Glutamatergic neuron (in vitro differentiated cells): ENCODE results near the gene HAVCR1. TPM values are rescaled to one million over a fixed set of nuclear protein-coding genes. Genes with fewer than 3 reads are reported as not detected.

Source experiments
- DNase-seq: peaks from one replicate; pipeline ENCODE4 v3.0.0; 2022
- H3K27ac Mint-ChIP-seq: one replicate; pipeline ENCODE4 v1.8.0; 2020; ENCODE audit warnings: mild to moderate bottlenecking, mixed read lengths, inconsistent platforms; ENCODE audit not compliant: unreplicated experiment
- H3K27me3 Mint-ChIP-seq: one replicate; pipeline ENCODE4 v1.8.0; 2020; ENCODE audit warnings: mild to moderate bottlenecking, moderate library complexity, mixed read lengths, inconsistent platforms; ENCODE audit not compliant: unreplicated experiment
- H3K36me3 Mint-ChIP-seq: one replicate; pipeline ENCODE4 v1.8.0; 2020; ENCODE audit warnings: mild to moderate bottlenecking, mixed read lengths, inconsistent platforms; ENCODE audit not compliant: unreplicated experiment
- H3K4me1 Mint-ChIP-seq: one replicate; pipeline ENCODE4 v1.8.0; 2020; ENCODE audit warnings: mild to moderate bottlenecking, low read depth, mixed read lengths, inconsistent platforms; ENCODE audit not compliant: unreplicated experiment
- H3K4me3 Mint-ChIP-seq: one replicate; pipeline ENCODE4 v1.8.0; 2020; ENCODE audit warnings: mild to moderate bottlenecking, mixed read lengths, inconsistent platforms; ENCODE audit not compliant: unreplicated experiment
- H3K9me3 Mint-ChIP-seq: one replicate; pipeline ENCODE4 v1.8.0; 2020; ENCODE audit warnings: mild to moderate bottlenecking, moderate library complexity, mixed read lengths, inconsistent platforms; ENCODE audit not compliant: unreplicated experiment
- total RNA-seq: library from RNA; stranded (reverse); fragmentation: NEBNext Ultra II Directional; extraction: Animal tissue kit (Norgen Biotek cat#: 25700); gene quantifications from one replicate; pipeline ENCODE4 v1.2.1, GENCODE V29; 2021; ENCODE audit not compliant: unreplicated experiment
- TF ChIP-seq, protein P1 (sequence below): fragments of 200-600 bp; sonication (generic); IDR thresholded peaks from one replicate; pipeline ENCODE4 v1.5.0; 2021; ENCODE audit not compliant: partially characterized antibody, unreplicated experiment

Gene HAVCR1
- total RNA-seq, 1 donor from 2014 or later = not detected

DNA sequence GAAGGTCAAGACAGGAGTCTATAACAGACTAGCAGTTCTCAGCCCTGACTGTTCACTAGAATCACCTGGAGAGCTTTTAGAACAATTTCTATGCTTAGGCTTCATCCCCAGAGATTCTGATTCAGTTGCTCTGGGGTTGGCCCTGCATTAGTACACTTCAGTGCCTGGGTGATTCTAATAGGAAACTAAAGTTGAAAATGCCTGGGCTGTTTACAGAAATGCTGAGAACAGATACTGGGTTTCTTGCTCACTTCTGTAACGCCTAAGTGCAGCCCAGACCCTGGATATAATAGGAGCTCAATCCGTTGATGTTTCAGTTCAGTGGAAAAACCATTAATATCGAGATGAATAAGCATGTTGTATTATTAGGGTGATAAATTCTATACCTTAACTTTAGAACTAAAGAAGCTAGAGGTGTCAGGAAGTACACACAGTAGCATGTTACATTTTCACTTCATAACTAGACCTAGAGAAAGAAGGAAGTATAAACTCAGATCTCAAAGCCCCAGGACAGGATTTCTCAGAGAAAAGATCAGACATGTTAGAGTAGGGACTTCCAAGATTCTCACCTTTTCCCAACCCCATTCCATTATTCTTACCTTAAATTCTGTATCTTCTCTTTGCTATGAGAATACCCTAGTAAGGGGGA, 29.6 kb upstream of the HAVCR1 start:
- Mint-ChIP-seq H3K4me1 (no peaks in the 10 kb centered on the region), H3K9me3 (no peaks in the 10 kb centered on the region), H3K36me3 (no peaks in the 10 kb centered on the region), H3K27me3 (peaks cover 5% of the 10 kb centered on the region), H3K27ac (no peak overlapping the region), H3K4me3 (no peak overlapping the region)
- DNase-seq = no peak
- TF ChIP-seq, protein P1, sequence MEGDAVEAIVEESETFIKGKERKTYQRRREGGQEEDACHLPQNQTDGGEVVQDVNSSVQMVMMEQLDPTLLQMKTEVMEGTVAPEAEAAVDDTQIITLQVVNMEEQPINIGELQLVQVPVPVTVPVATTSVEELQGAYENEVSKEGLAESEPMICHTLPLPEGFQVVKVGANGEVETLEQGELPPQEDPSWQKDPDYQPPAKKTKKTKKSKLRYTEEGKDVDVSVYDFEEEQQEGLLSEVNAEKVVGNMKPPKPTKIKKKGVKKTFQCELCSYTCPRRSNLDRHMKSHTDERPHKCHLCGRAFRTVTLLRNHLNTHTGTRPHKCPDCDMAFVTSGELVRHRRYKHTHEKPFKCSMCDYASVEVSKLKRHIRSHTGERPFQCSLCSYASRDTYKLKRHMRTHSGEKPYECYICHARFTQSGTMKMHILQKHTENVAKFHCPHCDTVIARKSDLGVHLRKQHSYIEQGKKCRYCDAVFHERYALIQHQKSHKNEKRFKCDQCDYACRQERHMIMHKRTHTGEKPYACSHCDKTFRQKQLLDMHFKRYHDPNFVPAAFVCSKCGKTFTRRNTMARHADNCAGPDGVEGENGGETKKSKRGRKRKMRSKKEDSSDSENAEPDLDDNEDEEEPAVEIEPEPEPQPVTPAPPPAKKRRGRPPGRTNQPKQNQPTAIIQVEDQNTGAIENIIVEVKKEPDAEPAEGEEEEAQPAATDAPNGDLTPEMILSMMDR = no peak

DNA sequence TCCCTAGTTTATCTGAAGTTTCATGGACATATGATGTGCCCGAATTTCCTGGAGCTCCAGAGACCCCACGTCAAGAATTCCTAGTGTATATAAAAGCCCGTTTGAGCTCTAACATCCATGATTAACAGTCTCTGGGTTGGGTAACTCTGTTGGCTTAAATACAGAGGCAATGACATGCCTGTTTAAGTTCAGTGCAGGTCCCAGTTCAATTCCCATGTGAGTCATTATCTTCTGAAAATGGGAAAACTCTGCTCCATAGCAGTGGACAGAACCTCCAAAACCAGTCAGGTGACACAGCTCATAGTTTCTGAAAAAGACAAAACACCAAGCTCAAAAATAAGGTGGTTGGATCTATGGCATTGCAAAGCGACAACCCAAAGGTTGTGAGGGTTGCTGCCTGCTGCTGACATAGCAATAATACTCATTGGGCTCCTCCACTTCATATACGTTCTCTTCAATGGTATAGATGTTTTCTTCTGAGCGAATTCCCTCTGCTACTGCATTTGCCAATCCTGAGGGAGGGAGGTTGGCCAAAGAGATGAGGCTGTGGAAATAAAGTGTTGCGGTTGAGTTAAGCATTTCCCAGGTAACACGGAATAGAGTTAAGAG, 27.9 kb upstream of the HAVCR1 start:
- DNase-seq = no peak
- no peak overlapping the region for H3K4me3 Mint-ChIP-seq
- H3K27ac Mint-ChIP-seq = no peak overlapping the region
- no peaks in the 10 kb centered on the region for H3K9me3 Mint-ChIP-seq
- TF ChIP-seq, protein P1 = no peak
- H3K4me1 Mint-ChIP-seq = no peaks in the 10 kb centered on the region
- H3K27me3 Mint-ChIP-seq = peaks cover 5% of the 10 kb centered on the region
- no peaks in the 10 kb centered on the region for H3K36me3 Mint-ChIP-seq

DNA sequence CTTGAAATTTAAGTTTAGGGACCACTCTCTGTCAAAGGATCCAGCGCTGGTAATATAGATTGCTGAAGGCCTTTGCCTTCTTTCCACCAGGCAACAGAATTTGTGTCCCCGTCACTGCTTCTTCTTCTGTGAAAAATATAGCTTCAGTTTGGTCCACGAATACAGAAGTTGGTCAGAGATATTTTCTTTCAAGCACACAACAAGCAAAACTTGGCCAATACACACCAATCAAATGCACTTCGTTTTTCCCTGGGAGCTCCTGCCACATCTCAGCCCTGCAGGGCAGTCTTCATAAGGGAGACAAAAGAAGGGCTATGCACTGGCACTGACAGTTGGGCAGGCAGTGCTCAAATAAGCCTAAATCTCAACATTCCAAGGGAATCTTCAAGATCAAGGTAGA, 27.0 kb upstream of the HAVCR1 start:
- Mint-ChIP-seq H3K4me3 (no peak overlapping the region), H3K27me3 (peaks cover 3% of the 10 kb centered on the region), H3K9me3 (no peaks in the 10 kb centered on the region), H3K4me1 (no peaks in the 10 kb centered on the region), H3K36me3 (no peaks in the 10 kb centered on the region), H3K27ac (no peak overlapping the region)
- no peak for DNase-seq
- TF ChIP-seq, protein P1 = no peak

DNA sequence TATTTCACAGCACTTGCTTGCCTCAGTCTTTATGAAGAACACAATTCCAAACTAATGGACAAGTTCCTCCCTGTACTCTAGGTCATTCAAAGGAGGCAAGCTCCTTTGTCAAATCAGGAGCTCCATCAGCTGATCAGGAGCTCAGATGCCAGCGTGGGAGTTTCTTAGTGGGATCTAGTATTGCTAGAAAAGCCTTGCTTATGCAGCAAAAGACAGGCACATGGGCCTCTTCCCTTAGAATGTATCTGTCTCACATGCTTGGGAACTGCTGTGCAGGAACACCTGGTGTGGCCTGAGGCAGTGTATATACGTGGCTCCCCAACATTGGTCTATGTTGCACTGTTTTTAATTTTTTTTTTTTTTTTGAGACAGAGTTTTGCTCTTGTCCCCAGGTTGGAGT, 21.4 kb upstream of the HAVCR1 start:
- H3K36me3 Mint-ChIP-seq = no peaks in the 10 kb centered on the region
- TF ChIP-seq, protein P1 = no peak
- H3K27me3 Mint-ChIP-seq = no peaks in the 10 kb centered on the region
- no peaks in the 10 kb centered on the region for H3K4me1 Mint-ChIP-seq
- no peaks in the 10 kb centered on the region for H3K9me3 Mint-ChIP-seq
- DNase-seq = no peak
- H3K27ac Mint-ChIP-seq = no peak overlapping the region
- no peak overlapping the region for H3K4me3 Mint-ChIP-seq

DNA sequence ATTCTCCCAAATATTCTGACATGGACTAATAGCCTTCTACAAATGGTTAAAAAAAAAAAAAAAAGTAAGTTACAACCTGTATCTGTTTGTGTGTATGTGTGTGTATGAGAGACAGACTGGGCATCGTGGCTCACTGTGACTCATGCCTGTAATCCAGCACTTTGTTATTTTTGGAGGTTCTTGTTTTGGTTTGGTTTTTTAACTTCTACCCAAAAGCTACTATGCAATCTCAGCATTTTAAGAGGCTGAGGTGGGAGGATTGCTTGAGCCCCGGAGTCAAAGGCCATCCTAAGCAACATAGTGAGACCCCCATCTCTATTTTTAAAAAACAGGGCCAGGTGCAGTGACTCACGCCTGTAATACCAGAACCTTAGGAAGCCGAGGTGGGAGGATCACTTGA, 17.6 kb upstream of the HAVCR1 start:
- TF ChIP-seq, protein P1 = no peak
- no peak for DNase-seq
- Mint-ChIP-seq H3K4me1 (no peaks in the 10 kb centered on the region), H3K4me3 (no peak overlapping the region), H3K27me3 (no peaks in the 10 kb centered on the region), H3K9me3 (no peaks in the 10 kb centered on the region), H3K27ac (no peak overlapping the region), H3K36me3 (no peaks in the 10 kb centered on the region)
